B cell (primary cell): ENCODE results near the gene NCMAP. TPM values are rescaled to one million over a fixed set of nuclear protein-coding genes. Genes with fewer than 3 reads are reported as not detected.

Experiments used
- ATAC-seq: fragments of 200-7000 bp; cut with Tn5 transposase; one replicate; pipeline ENCODE4 v1.10.0; 2021; ENCODE audit warnings: low read depth, mild to moderate bottlenecking, moderate number of reproducible peaks, moderate library complexity
- CTCF ChIA-PET: fragments of 350-600 bp; sonication (Branson Sonifier 250); formaldehyde crosslinking; loops from one replicate; lab custom pipeline; 2021; ENCODE audit warnings: antibody characterized with exemption, inconsistent platforms; lab: Charles Lee
- POLR2A ChIA-PET: fragments of 350-600 bp; sonication (Branson Sonifier 250); formaldehyde crosslinking; loops from one replicate; lab custom pipeline; 2021; ENCODE audit warnings: antibody characterized with exemption; lab: Charles Lee
- DNase-seq: peaks from one replicate; pipeline ENCODE4 v3.0.0; 2013
- H2AFZ ChIP-seq: 2 replicates; pipeline ENCODE4 v1.6.1; 2012; ENCODE audit warnings: mild to moderate bottlenecking, low read depth, low read length; ENCODE audit not compliant: insufficient read depth, poor library complexity, severe bottlenecking
- H3K27ac ChIP-seq, 2 donors: 1 replicate in 1 of 2; 2 replicates in 1 of 2; pipeline ENCODE4 v1.5.1; 2012 to 2013; ENCODE audit warnings: low read length in 2 of 2, mild to moderate bottlenecking in 2 of 2, moderate library complexity in 1 of 2
- H3K27me3 ChIP-seq, 4 experiments: fragments of 200-600 bp in 1 of 4; sonication (generic) in 1 of 4; replicated peaks in 1 of 4; 1 replicate in 2 of 4; 2 replicates in 2 of 4; pipeline versions ENCODE4 v1.6.1 to v1.7.0; 2013 to 2016; ENCODE audit warnings: low read length in 3 of 4, mild to moderate bottlenecking in 2 of 4, mixed read lengths in 1 of 4, moderate library complexity in 1 of 4; ENCODE audit not compliant: insufficient read depth in 4 of 4, control insufficient read depth in 3 of 4; ENCODE audit errors: control extremely low read depth in 1 of 4
- H3K36me3 ChIP-seq, 2 experiments: replicated peaks in 1 of 2; 1 replicate in 1 of 2; 2 replicates in 1 of 2; pipeline versions ENCODE4 v1.6.1 to v1.7.1; 2013; ENCODE audit warnings: low read length in 1 of 2; ENCODE audit not compliant: insufficient read depth in 2 of 2, control insufficient read depth in 1 of 2; ENCODE audit errors: control extremely low read depth in 1 of 2, extremely low read depth in 1 of 2
- H3K4me1 ChIP-seq, 2 donors: fragments of 200-600 bp in 1 of 2; sonication (generic) in 1 of 2; 1 replicate in 1 of 2; 2 replicates in 1 of 2; pipeline versions ENCODE4 v1.5.1 to v1.6.1; 2013 to 2017; ENCODE audit warnings: low read length in 2 of 2; ENCODE audit not compliant: control insufficient read depth in 2 of 2, insufficient read depth in 2 of 2
- H3K4me2 ChIP-seq: replicated peaks from 2 replicates; pipeline ENCODE3; 2012; ENCODE audit warnings: mild to moderate bottlenecking, low read depth, low read length; ENCODE audit not compliant: poor library complexity, severe bottlenecking
- H3K4me3 ChIP-seq, 5 experiments: fragments of 200-600 bp in 1 of 5; sonication (generic) in 1 of 5; 1 replicate in 3 of 5; 2 replicates in 2 of 5; pipeline versions ENCODE4 v1.5.1 to v1.7.0; 2011 to 2016; ENCODE audit warnings: low read length in 4 of 5, mild to moderate bottlenecking in 4 of 5, low read depth in 2 of 5, control low read depth in 1 of 5, moderate library complexity in 1 of 5; ENCODE audit not compliant: insufficient read depth in 1 of 5; ENCODE audit errors: control extremely low read depth in 1 of 5, extremely low read depth in 1 of 5
- H3K79me2 ChIP-seq: fragments of 200-600 bp; sonication (generic); one replicate; pipeline ENCODE4 v1.6.0; 2016; ENCODE audit warnings: low read length; ENCODE audit not compliant: control insufficient read depth, insufficient read depth
- H3K9ac ChIP-seq: fragments of 200-600 bp; sonication (generic); 2 replicates; pipeline ENCODE4 v1.6.1; 2017; ENCODE audit warnings: mild to moderate bottlenecking, low read length, moderate library complexity
- H3K9me3 ChIP-seq, 3 donors: one replicate each; pipeline versions ENCODE4 v1.6.1 to v1.7.1; 2013; ENCODE audit warnings: low read length in 2 of 3; ENCODE audit not compliant: control insufficient read depth in 2 of 3, insufficient read depth in 1 of 3; ENCODE audit errors: control extremely low read depth in 1 of 3
- H4K20me1 ChIP-seq: 2 replicates; pipeline ENCODE4 v1.6.0; 2012; ENCODE audit warnings: mild to moderate bottlenecking, low read length; ENCODE audit not compliant: insufficient read depth, control insufficient read depth, poor library complexity, severe bottlenecking
- H3K27ac Mint-ChIP-seq: one replicate; pipeline ENCODE4 v1.8.0; 2021; ENCODE audit warnings: mixed read lengths
- H3K27me3 Mint-ChIP-seq: one replicate; pipeline ENCODE4 v1.8.0; 2021; ENCODE audit warnings: mixed read lengths
- H3K4me1 Mint-ChIP-seq: one replicate; pipeline ENCODE4 v1.8.0; 2021; ENCODE audit warnings: mixed read lengths
- H3K4me3 Mint-ChIP-seq: one replicate; pipeline ENCODE4 v1.8.0; 2021; ENCODE audit warnings: mixed read lengths
- H3K9me3 Mint-ChIP-seq: one replicate; pipeline ENCODE4 v1.8.0; 2022; ENCODE audit warnings: mixed read lengths; ENCODE audit not compliant: insufficient read depth
- EZH2 ChIP-seq: IDR thresholded peaks from 2 replicates; pipeline ENCODE4 v1.6.1; 2012; ENCODE audit warnings: borderline replicate concordance, low read depth, mild to moderate bottlenecking, moderate library complexity, low read length; ENCODE audit not compliant: insufficient read depth, poor library complexity, severe bottlenecking
- WGBS: methylation state at CpG from one replicate; pipeline ENCODE4 v1.1.5; 2013; ENCODE audit warnings: missing lambda C conversion rate; ENCODE audit not compliant: insufficient coverage; 5-methylcytosine and 5-hydroxymethylcytosine counted together
- intact Hi-C: fragments of 100-400 bp; cut with micrococcal nuclease; formaldehyde crosslinking; loops from one replicate; pipeline ENCODE4 v1.10.0; 2022
- polyA plus RNA-seq: library from polyadenylated mRNA; depleted of rRNA; stranded (reverse); fragments of >200 nt; gene quantifications from 2 replicates; pipeline ENCODE4 v1.2.3, GENCODE V29; 2012
- total RNA-seq, 2 donors: library from RNA; stranded (reverse); fragments of 120-200 nt in 1 of 2; gene quantifications; 1 replicate in 1 of 2; 2 replicates in 1 of 2; pipeline versions ENCODE4 v1.2.3 to v1.2.4, GENCODE V29; 2013 to 2022
- TF ChIP-seq, protein P1 (sequence below): fragments of 200-600 bp; IDR thresholded peaks from one replicate; pipeline ENCODE4 v1.8.0; 2022; ENCODE audit warnings: antibody characterized with exemption, mild to moderate bottlenecking

The NCMAP gene
- total and polyA plus RNA-seq, 2 donors (not counting 1 experiment from before 2014, with no cell fraction given), result not detected

DNA sequence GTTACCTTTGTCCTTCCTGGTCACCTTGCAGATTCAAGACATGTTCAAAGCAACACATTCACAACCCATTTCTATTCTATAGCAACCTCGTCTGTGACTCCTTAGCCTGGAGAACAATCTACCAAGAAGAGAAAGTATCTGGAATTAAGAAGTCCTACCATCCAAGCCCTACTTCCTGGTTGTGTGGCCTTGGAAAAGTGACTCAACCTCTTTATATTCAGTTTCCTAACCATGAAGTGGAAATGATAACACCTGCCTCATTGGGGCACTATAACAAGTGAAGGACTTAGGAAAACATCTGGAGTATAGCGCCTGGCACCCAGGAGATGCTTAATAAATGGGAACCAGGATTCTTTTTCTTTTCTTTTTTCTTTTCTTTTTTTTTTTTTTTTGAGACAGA is 50.7 kb downstream of the NCMAP start:
- peaks cover 0 to 4% (median 1%) of the 10 kb centered on the region in 4 experiments for H3K27me3 ChIP-seq
- CTCF ChIA-PET, result no interaction called here
- peaks cover 3% of the 10 kb centered on the region for H3K27me3 Mint-ChIP-seq
- TF ChIP-seq, protein P1, sequence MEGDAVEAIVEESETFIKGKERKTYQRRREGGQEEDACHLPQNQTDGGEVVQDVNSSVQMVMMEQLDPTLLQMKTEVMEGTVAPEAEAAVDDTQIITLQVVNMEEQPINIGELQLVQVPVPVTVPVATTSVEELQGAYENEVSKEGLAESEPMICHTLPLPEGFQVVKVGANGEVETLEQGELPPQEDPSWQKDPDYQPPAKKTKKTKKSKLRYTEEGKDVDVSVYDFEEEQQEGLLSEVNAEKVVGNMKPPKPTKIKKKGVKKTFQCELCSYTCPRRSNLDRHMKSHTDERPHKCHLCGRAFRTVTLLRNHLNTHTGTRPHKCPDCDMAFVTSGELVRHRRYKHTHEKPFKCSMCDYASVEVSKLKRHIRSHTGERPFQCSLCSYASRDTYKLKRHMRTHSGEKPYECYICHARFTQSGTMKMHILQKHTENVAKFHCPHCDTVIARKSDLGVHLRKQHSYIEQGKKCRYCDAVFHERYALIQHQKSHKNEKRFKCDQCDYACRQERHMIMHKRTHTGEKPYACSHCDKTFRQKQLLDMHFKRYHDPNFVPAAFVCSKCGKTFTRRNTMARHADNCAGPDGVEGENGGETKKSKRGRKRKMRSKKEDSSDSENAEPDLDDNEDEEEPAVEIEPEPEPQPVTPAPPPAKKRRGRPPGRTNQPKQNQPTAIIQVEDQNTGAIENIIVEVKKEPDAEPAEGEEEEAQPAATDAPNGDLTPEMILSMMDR, result no peak
- TF ChIP-seq EZH2, result no peak
- H3K27ac Mint-ChIP-seq, result no peak overlapping the region
- no peaks in the 10 kb centered on the region for H4K20me1 ChIP-seq
- no peak overlapping the region for H2AFZ ChIP-seq
- H3K4me3 ChIP-seq, result no peak overlapping the region
- H3K27ac ChIP-seq, result no peak overlapping the region
- H3K9me3 Mint-ChIP-seq, result no peaks in the 10 kb centered on the region
- ATAC-seq (no peak), DNase-seq (no peak)
- no peaks in the 10 kb centered on the region for H3K4me1 Mint-ChIP-seq
- no peak overlapping the region for H3K9ac ChIP-seq
- 86% methylated on average over 1 of the region's 2 CpGs for WGBS
- no peak overlapping the region for H3K4me2 ChIP-seq
- H3K9me3 ChIP-seq, result no peaks in the 10 kb centered on the region
- H3K4me1 ChIP-seq, result no peaks in the 10 kb centered on the region
- H3K79me2 ChIP-seq, result no peaks in the 10 kb centered on the region
- POLR2A ChIA-PET, result no interaction called here
- intact Hi-C loops, result no loop called here
- H3K4me3 Mint-ChIP-seq, result no peak overlapping the region
- no peaks in the 10 kb centered on the region for H3K36me3 ChIP-seq

GRCh38 chr1:24609949-24610517 is 54.1 kb downstream of the NCMAP start:
- H3K27ac Mint-ChIP-seq, result no peak overlapping the region
- H3K4me1 Mint-ChIP-seq, result no peaks in the 10 kb centered on the region
- H3K79me2 ChIP-seq, result no peaks in the 10 kb centered on the region
- H3K9me3 ChIP-seq, result no peaks in the 10 kb centered on the region
- no peak overlapping the region for H3K4me2 ChIP-seq
- no peaks in the 10 kb centered on the region for H3K9me3 Mint-ChIP-seq
- no peak overlapping the region for H3K4me3 ChIP-seq
- TF ChIP-seq, protein P1, result no peak
- TF ChIP-seq EZH2, result no peak
- peaks cover 0 to 4% (median 1%) of the 10 kb centered on the region in 4 experiments for H3K27me3 ChIP-seq
- H3K27ac ChIP-seq, result no peak overlapping the region
- H3K4me1 ChIP-seq, result no peaks in the 10 kb centered on the region
- no peak overlapping the region for H3K9ac ChIP-seq
- no peak overlapping the region for H3K4me3 Mint-ChIP-seq
- WGBS, result 100% methylated on average over 1 of the region's 3 CpGs
- H2AFZ ChIP-seq, result no peak overlapping the region
- H3K36me3 ChIP-seq, result no peaks in the 10 kb centered on the region
- H3K27me3 Mint-ChIP-seq, result peaks cover 12% of the 10 kb centered on the region
- ChIA-PET CTCF (no interaction called here), POLR2A (no interaction called here)
- no peaks in the 10 kb centered on the region for H4K20me1 ChIP-seq
- intact Hi-C loops, result no loop called here
- no peak for ATAC-seq
- no peak for DNase-seq
